Forelimb muscle (tissue), 1 donor: ENCODE data around the gene RNF34. TPM values are rescaled to one million over a fixed set of nuclear protein-coding genes. Genes with fewer than 3 reads are reported as not detected.

Experiments used
- DNase-seq: peaks from one replicate; pipeline ENCODE4 v3.0.0-alpha.2; 2013; ENCODE audit warnings: low read depth
- polyA plus RNA-seq: library from polyadenylated mRNA; unstranded; fragments of 120-200 nt; gene quantifications from one replicate; pipeline ENCODE4 v1.2.1, GENCODE V29; 2013; ENCODE audit not compliant: insufficient read length

RNF34 gene
- polyA plus RNA-seq, 1 donor, result 30.1 TPM

- no peak for DNase-seq
These were observed 11.4 kb upstream of the RNF34 start for GRCh38 chr12:121388421-121388981.

GRCh38 chr12:121390856-121391255, 9.1 kb upstream of the RNF34 start:
- DNase-seq, result no peak

GRCh38 chr12:121391619-121392324, 8.1 kb upstream of the RNF34 start:
- DNase-seq, result no peak

- DNase-seq, result no peak
These were observed 7.6 kb upstream of the RNF34 start for GRCh38 chr12:121392325-121392716.

GRCh38 chr12:121397521-121397920, 2.4 kb upstream of the RNF34 start:
- DNase-seq, result no peak

GRCh38 chr12:121398355-121398754, 1.6 kb upstream of the RNF34 start:
- DNase-seq, result no peak

- no peak for DNase-seq
These were observed 618 bp downstream of the RNF34 start for GRCh38 chr12:121400332-121401139.

GRCh38 chr12:121403721-121404120, 3.8 kb downstream of the RNF34 start:
- DNase-seq, result no peak

- DNase-seq, result no peak
These were observed 4.8 kb downstream of the RNF34 start for GRCh38 chr12:121404734-121405133.

- no peak for DNase-seq
These were observed 5.3 kb downstream of the RNF34 start for GRCh38 chr12:121405211-121405610.

- no peak for DNase-seq
These were observed 14.0 kb downstream of the RNF34 start for GRCh38 chr12:121413917-121414316.

- no peak for DNase-seq
These were observed 17.9 kb downstream of the RNF34 start for GRCh38 chr12:121417847-121418246.

- no peak for DNase-seq
These were observed 20.2 kb downstream of the RNF34 start for GRCh38 chr12:121420109-121420508.

GRCh38 chr12:121423253-121423652, 23.3 kb downstream of the RNF34 start:
- no peak for DNase-seq

GRCh38 chr12:121423682-121424623, 24.0 kb downstream of the RNF34 start:
- DNase-seq, result no peak

- no peak for DNase-seq
These were observed 24.7 kb downstream of the RNF34 start for GRCh38 chr12:121424624-121424975.

- DNase-seq, result no peak
These were observed 27.7 kb downstream of the RNF34 start for GRCh38 chr12:121427556-121428050.

GRCh38 chr12:121428883-121429282, 29.0 kb downstream of the RNF34 start:
- DNase-seq, result no peak

GRCh38 chr12:121430833-121431415, 31.0 kb downstream of the RNF34 start:
- DNase-seq, result no peak

GRCh38 chr12:121432740-121433480, 33.0 kb downstream of the RNF34 start:
- no peak for DNase-seq

- no peak for DNase-seq
These were observed 36.8 kb downstream of the RNF34 start for GRCh38 chr12:121436706-121437105.
